ENCODE data around the gene MDH2.
A peak's percentile ranks its signal among the peaks of the same experiment; 100 is the strongest.
"Not testable (repeated sequence)": the region's sequence is repeated elsewhere in the genome, so short reads cannot be mapped to it uniquely, and the experiment has no call there.

MDH2 gene

GRCh38 chr7:76047305-76047810 lies 548 bp upstream of the MDH2 start:
- DNase-seq (ENCODE audit: low read depth in 1 of 2, low spot score in 1 of 2), result no peak

DNA sequence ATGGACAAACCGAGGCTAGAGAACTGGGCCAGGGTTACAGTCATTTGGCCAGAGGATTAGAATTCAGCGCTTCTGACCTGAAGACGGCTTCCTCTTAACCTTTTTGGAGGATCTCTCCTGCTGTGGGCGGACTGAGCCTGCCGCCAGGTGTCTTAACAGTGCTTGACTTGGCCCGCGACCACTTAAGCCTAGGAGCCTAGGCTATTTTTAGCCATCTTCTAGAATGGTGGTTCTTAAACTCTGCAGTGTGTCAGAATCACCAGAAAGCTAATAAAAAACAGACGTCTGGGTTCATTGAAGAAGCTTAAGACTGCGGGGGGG lies 722 bp downstream of the MDH2 start:
- peak in 1 of 2 donors; percentile 16 for DNase-seq (ENCODE audit: low read depth in 1 of 2, low spot score in 1 of 2)

- no peak for DNase-seq (ENCODE audit: low read depth in 1 of 2, low spot score in 1 of 2)
Measured at GRCh38 chr7:76049295-76049694, 1.4 kb downstream of the MDH2 start.

GRCh38 chr7:76050545-76050944 lies 2.6 kb downstream of the MDH2 start:
- no peak for DNase-seq (ENCODE audit: low read depth in 1 of 2, low spot score in 1 of 2)

- no peak for DNase-seq (ENCODE audit: low read depth in 1 of 2, low spot score in 1 of 2)
Measured at GRCh38 chr7:76051840-76052239, 3.9 kb downstream of the MDH2 start.

- not testable (repeated sequence) for DNase-seq (ENCODE audit: low read depth in 1 of 2, low spot score in 1 of 2)
Measured at GRCh38 chr7:76052681-76053080, 4.8 kb downstream of the MDH2 start.

- DNase-seq (ENCODE audit: low read depth in 1 of 2, low spot score in 1 of 2), result no peak
Measured at GRCh38 chr7:76053461-76053860, 5.6 kb downstream of the MDH2 start.

- no peak for DNase-seq (ENCODE audit: low read depth in 1 of 2, low spot score in 1 of 2)
Measured at GRCh38 chr7:76054123-76055120, 6.5 kb downstream of the MDH2 start.

DNA sequence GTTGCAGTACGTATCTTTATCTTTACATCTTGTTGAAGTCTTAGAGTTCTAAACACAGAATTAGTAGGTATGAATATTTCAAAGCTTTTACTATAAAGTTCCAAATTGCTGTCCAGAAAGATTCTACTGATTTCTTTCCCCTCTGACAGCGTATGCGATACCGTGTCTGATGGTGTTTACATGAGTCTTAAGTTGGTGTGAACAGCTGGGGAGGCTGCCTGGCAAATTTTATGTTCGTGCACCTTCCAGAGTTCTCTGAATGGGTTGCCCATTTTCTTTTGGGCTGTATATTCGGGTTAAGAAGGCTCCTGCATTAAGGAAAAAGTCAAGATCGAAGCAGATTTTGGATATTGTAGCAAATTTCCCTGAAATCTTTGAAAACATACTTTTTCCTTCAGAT lies 8.3 kb downstream of the MDH2 start:
- no peak for DNase-seq (ENCODE audit: low read depth in 1 of 2, low spot score in 1 of 2)

- no peak for DNase-seq (ENCODE audit: low read depth in 1 of 2, low spot score in 1 of 2)
Measured at GRCh38 chr7:76057103-76057812, 9.4 kb downstream of the MDH2 start.

DNA sequence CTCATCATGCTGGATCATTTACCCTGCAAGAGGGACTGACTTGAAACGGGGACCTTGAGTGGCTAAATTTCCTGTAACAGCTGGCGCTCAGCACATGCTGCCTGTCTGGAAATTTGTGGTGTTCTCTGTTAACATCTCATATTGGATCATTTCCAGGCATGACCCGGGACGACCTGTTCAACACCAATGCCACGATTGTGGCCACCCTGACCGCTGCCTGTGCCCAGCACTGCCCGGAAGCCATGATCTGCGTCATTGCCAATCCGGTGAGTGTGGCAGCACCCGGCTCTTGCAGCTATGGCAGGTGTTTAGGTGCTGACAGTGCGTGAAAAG lies 9.9 kb downstream of the MDH2 start:
- no peak for DNase-seq (ENCODE audit: low read depth in 1 of 2, low spot score in 1 of 2)

GRCh38 chr7:76058745-76059144 lies 10.8 kb downstream of the MDH2 start:
- not testable (repeated sequence) for DNase-seq (ENCODE audit: low read depth in 1 of 2, low spot score in 1 of 2)

- no peak for DNase-seq (ENCODE audit: low read depth in 1 of 2, low spot score in 1 of 2)
Measured at GRCh38 chr7:76060842-76061241, 12.9 kb downstream of the MDH2 start.

GRCh38 chr7:76062254-76062653 lies 14.3 kb downstream of the MDH2 start:
- no peak for DNase-seq (ENCODE audit: low read depth in 1 of 2, low spot score in 1 of 2)

GRCh38 chr7:76063114-76063513 lies 15.2 kb downstream of the MDH2 start:
- DNase-seq (ENCODE audit: low read depth in 1 of 2, low spot score in 1 of 2), result no peak

GRCh38 chr7:76063525-76063924 lies 15.6 kb downstream of the MDH2 start:
- DNase-seq (ENCODE audit: low read depth in 1 of 2, low spot score in 1 of 2), result no peak

DNA sequence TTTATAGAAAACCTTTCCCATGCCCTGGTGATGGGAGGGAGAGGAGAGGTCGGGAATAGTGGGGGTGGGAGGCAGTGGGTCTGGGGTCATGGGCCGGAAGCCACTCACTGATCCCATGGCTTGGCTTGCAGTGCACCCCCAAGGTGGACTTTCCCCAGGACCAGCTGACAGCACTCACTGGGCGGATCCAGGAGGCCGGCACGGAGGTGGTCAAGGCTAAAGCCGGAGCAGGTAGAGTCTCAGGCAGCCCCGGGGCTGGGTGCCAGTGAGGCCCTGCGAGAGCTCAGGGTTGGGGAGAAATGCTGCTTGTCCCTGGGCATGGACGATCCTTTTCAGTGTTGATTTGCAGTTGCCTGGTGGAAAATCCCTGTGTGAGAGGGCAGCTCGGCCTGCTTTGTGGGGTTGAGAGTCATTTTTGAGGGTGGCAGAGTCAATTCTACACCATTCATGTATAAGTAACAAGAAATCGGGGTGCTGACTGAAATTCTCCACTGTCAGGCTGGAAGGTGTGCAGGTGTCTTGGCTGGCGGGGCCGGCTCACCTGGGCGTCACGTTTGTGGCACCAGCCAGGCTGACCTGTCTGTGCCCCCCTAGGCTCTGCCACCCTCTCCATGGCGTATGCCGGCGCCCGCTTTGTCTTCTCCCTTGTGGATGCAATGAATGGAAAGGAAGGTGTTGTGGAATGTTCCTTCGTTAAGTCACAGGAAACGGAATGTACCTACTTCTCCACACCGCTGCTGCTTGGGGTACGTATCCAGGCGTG lies 16.5 kb downstream of the MDH2 start:
- no peak for DNase-seq (ENCODE audit: low read depth in 1 of 2, low spot score in 1 of 2)

GRCh38 chr7:76065016-76065612 lies 17.2 kb downstream of the MDH2 start:
- no peak for DNase-seq (ENCODE audit: low read depth in 1 of 2, low spot score in 1 of 2)

- DNase-seq (ENCODE audit: low read depth in 1 of 2, low spot score in 1 of 2), result no peak
Measured at GRCh38 chr7:76066716-76067503, 19.0 kb downstream of the MDH2 start.

DNA sequence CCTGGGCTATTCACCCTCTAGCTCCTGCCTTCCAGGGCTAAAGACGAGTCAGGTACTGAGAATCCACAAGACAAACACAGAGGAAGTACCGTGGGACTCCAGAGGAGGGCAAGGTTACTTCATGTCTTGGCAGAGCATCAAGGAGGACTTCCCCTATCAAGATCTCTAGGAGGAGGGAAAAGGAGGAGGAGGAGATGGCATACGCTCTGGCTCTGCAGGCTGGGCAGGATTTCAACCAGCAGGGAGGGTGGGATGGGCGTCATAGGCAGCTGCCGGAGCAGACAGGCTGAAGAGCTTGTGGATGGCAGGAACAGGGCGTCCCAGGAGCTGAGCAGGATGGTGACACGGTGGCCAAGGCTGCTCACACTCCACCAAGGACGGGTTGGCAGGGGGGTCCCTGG lies 21.3 kb downstream of the MDH2 start:
- DNase-seq (ENCODE audit: low read depth in 1 of 2, low spot score in 1 of 2), result no peak

Data from activated CD4-positive, alpha-beta T cell treated with anti-CD3 and anti-CD28 coated beads, Interleukin-2, amount 50 U/mL, for 24 hours (primary cell).